Endometrium (tissue), 2 donors: ENCODE measurements around the gene CISH.
A peak's percentile ranks its signal among the peaks of the same experiment; 100 is the strongest.

Source experiments
- FAIRE-seq: peaks from 2 replicates; lab custom pipeline; 2012; peaks lifted over from hg19 to GRCh38; lab: Jason Lieb, UNC
- donor health status: control.
- donor health status: control.

CISH gene

GRCh38 chr3:50571486-50571885 lies 40.1 kb downstream of the CISH start:
- FAIRE-seq: no peak

DNA sequence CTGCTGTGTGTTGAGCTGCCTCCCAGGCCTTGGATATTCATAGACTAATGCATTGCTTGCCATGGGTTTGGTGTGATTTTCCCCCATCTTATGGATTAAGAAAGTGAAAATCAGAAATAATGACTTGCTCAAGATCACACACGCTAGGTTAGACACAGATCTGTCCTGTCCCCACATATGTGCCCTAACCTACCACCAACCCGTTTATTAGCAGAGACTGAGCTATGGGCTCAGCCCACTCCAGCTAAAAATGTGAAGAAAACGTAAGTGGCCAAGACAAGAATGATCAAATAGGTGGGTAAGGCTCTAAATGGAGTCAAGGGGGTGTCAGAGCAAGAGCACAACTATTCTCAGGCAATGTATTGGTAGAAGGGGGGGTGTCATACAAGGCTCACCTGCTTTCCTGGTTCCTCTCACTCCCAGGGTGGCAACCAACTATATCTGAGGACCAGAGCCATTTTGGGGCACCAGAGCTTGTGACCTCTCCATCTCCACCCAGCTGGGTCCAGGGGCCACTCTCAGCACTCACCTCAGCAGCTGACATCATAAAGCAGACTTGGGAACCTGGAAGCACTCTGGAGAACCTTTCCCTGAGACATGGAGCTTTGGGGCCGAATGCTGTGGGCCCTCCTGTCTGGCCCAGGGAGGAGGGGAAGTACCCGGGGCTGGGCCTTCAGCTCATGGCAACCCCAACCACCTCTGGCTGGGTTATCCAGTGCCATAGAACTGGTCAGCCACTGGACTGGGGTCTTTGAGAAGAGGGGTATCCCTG lies 40.9 kb downstream of the CISH start:
- no peak for FAIRE-seq

DNA sequence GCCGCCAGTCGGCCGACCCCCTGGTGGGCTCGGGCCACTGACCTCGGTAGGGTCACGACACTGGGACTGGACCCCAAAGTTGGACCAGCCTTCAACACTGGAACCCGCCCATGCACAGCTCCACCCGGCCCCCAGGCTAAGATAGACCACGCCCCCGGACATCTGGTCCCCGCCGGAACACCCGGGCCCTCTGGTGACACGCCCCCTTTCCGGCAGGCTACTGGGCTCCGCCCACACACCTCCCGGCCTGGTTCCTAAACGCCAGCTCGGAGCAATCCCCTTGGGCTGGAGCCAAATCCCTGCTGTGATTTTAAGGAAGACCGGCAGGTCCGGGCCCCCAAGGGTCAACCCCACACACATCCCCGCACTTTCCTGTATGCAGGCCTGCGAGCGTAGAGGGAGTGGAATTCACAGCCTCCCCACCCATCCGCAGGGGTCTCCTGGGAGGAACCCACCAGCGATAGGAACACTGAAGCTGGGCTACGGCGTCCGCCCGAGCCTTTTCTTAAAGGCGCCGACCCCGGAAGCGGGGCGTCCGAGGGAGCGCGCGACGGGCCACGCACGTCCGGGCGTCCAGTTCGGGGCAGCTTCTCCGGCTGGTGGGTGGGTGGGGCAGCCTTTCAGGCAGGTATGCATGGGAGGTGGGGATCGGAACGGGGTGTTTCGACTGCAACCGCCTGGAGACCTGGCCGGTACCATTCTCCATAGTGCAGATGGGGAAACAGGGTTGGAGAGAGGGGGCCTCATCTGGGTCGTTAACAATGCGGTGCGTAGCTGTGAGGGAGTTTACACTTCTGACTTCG lies 42.4 kb downstream of the CISH start, which contains the start of gene HEMK1:
Gene HEMK1 (plus strand): TSS at position 576 of the 803 bp plus-strand sequence. CDS start 1,583 bp downstream, outside the sequence.
- FAIRE-seq: peak; percentile 88

DNA sequence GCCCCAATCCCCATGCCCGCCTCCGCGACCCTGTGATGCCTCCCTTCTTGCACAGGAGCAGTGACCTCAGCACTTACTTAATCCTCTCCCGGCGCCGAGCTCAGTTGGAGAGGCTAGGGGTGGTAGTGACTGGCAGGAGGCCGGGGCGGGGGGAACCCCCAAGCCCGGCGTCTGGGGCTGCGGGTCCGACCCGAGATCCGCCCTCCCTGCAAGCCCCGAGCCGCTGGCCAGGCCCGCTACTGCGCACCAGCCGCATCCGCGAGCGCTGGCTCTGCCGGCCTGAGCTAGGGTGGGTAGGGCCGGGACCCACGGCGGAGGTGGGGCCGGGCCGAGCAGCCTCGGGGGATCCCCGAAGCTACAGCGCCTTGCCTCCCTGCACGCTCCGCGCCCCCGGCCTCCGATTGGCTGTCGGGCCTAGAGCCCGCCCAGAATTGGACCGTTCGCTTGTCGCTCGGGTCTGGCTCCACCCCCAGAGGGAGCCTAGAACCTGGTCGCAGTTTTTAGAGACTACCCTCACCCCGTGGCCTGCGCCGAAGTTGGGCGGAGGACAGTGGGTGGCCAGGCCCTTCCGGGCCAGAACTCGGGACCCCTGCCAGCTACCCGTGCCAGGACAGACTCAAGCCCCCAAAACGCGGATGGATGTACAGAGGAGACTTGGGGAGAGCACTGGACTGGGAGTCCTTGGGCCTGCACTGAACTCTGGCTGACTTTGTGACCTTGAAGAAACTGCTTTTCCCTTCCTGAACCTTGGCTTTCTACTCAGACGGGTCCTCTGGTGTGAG lies 44.0 kb downstream of the CISH start, which contains the start of gene C3orf18:
Gene C3orf18 (minus strand): TSS at position 362 of the 782 bp plus-strand sequence. CDS start 2,048 bp downstream, outside the sequence.
- peak; percentile 82 for FAIRE-seq

DNA sequence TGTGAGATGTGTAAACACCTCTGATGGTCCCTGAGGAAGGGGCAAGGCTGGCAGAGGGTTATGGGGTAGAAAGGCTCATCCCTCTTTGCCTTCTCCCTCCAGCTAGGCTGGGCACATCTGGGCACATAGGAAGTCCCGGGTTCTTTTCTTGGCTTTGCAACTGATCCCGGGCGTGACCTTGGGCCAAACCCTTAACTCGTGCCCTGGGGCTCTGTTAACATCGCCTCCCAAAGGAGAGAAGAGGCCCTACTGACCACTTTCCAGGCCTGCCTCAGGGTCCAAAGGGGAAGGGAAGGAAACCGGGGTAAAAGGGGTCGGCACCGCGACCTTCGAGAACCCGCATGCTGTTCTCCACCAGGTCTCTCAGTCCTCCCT lies 44.6 kb downstream of the CISH start:
- no peak for FAIRE-seq

DNA sequence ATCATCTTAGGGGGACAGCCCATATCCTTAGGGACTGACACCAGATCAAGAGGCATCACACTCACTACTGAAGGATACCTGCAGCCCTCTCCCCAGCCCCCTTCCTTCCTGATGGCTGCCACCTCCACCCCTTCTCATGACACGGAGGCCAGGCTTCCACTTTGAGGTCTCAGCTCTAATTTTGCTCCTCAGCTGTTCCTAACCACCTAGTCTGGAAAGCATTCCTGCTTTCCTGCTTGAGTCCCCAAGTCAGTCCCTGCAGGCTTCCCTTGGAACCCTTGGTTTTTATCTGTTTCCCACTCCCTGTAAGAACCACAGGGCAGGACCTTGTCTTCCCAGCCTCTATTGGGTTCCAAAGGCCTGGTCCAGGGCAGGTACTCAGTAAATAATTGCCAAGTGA lies 47.3 kb downstream of the CISH start:
- no peak for FAIRE-seq

DNA sequence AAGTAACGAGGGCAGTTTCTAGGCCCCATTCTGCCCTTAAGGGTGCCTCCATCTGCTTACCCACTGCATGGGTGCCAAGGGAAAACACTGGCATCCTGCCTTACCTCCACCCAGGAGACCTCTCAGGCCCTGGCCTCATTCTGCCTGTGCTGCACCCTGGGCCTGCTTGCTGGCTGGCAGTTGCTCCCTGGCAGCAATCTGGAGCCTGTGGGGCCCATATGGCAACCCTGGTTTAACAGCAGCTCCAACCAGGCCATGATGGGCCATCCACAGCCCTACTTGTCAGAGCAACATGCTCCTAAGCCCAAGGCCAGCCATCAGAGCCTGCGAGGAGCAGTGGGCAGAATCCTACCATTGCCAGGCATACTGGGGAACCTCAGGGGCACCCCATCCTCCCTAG lies 47.7 kb downstream of the CISH start:
- FAIRE-seq: no peak

GRCh38 chr3:50562861-50563260 lies 48.7 kb downstream of the CISH start:
- FAIRE-seq: no peak

- FAIRE-seq: no peak
These were observed 51.9 kb downstream of the CISH start for GRCh38 chr3:50559702-50560101.

DNA sequence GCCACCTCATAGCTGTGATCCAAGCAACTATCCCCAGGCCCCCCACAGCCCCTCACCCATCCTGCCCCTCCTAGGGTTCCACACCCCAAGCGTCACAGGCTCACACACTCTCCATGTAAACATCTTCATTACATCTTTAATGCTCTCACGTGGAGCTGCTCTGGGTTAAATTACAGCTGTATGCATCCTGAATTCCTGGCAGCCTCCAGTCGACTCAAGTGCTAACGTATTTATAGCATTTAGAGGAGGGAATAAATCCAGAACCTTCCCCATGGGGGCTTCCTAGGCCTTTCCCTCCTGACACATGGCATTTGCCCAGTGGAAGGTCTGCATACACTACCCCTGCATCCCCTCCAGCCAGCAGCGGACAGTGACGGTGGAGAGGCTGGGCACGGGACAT lies 53.7 kb downstream of the CISH start:
- no peak for FAIRE-seq

- no peak for FAIRE-seq
These were observed 54.5 kb downstream of the CISH start for GRCh38 chr3:50557106-50557505.
